ENCODE results near the gene RALGDS.

RALGDS gene

GRCh38 chr9:133120501-133121197 lies 391 bp downstream of the RALGDS start:
- peak overlapping the region; percentile 45 for H3K4me3 ChIP-seq (ENCODE audit: low read depth, low read length)

DNA sequence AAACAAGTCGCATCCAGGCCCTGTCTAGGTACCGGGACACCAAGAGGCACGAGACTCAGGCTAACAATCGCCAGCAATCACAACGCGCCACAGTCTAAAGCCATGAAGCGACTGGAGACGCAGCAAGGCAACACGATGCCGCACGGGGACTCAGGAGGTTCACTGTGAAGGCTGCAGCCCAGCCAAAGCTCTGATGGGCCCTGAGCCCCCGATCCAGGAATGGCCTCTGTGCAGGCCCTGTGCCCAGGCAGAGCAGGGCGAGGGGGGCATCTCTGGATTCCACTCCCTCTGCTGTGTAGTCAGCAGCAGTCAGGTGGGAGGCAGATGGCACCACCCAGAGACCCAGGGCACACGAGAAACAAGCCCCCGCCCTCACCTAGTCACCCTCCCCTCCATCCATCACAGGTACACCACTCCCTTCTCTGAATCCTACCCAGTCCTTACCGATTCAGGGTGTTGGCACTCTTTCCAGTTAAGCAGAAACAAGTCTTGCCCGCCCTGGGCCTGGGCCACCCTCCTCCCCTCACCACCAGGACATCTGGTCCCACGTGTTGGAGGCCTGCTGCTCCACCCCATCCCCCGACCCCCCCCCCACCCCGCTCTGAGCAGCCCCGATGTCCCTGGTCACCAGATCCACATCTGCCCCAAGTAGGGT lies 1.1 kb downstream of the RALGDS start:
- peak overlapping the region; percentile 45 for H3K4me3 ChIP-seq (ENCODE audit: low read depth, low read length)

DNA sequence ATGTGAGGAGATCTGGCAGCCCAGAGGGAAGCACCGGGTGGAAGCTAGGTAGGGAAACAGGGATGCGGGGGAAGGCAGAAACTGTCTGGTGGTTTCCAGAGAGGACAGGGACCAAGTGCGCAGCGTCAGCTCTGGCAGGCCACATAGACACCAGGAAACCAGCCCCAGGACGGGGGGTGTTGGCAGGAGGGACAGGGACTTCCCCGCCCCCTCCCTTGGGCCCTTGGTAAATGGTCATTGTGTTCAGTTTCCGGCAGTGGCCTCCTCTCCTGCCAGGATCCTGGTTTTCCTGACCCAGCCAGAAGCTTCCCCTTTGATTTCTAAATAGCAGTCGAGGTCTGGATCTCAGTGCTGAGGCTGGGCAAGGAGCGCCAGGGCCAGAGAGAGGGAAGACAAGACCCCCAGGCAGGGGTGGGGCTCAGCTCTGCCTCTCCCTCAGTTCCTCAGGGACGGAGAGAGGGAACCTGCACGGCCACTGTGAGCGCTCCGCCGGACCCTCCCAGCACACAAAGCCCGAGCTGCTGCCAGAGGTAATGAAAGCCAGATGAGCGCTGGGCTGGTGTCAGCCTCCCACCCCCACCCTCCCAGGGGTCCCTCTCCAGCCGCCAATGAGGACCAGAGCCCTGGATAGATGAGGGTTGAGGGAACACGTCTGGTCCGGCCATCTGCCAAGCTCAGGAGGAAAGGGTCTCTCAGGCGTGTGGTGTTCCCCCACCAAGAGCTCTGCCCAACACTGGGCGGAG lies 1.8 kb downstream of the RALGDS start:
- no peak overlapping the region for H3K4me3 ChIP-seq (ENCODE audit: low read depth, low read length)

DNA sequence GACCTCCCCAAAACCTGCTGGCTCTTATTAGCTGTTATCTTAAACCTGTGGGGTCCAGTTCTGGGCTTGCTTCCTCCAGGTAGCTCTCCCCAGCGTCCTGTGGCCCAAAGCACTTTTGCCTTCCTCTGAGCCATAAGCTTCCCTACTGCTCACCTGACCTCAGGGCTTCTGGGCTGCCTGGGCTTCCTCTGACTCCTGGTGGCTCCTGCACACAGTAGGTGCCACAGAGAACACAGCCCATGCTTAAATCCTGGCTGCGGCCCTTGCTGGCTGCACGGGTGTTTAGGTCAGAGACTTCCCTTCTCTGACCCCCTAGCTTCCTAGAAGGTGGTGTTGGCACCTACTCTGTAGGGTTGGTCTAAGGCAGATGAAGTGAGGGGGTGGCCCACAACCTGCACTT lies 2.5 kb downstream of the RALGDS start:
- no peak overlapping the region for H3K4me3 ChIP-seq (ENCODE audit: low read depth, low read length)

DNA sequence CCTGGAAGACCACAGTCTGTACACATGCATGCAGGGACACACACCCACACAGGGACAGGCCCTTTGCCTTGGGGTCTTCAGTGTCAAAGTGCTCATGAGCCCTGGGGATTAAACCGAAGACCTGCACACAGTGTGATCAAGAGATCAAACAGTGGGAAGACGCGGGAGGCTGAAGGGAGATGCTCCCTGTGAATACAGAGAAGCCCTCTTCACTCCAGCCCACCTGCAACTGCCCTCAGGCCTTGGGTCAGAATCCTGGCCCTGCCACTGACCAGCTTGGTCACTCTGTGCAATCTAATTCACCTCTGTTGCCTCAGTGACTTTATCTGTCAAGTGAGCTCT lies 2.9 kb downstream of the RALGDS start:
- no peak overlapping the region for H3K4me3 ChIP-seq (ENCODE audit: low read depth, low read length)

DNA sequence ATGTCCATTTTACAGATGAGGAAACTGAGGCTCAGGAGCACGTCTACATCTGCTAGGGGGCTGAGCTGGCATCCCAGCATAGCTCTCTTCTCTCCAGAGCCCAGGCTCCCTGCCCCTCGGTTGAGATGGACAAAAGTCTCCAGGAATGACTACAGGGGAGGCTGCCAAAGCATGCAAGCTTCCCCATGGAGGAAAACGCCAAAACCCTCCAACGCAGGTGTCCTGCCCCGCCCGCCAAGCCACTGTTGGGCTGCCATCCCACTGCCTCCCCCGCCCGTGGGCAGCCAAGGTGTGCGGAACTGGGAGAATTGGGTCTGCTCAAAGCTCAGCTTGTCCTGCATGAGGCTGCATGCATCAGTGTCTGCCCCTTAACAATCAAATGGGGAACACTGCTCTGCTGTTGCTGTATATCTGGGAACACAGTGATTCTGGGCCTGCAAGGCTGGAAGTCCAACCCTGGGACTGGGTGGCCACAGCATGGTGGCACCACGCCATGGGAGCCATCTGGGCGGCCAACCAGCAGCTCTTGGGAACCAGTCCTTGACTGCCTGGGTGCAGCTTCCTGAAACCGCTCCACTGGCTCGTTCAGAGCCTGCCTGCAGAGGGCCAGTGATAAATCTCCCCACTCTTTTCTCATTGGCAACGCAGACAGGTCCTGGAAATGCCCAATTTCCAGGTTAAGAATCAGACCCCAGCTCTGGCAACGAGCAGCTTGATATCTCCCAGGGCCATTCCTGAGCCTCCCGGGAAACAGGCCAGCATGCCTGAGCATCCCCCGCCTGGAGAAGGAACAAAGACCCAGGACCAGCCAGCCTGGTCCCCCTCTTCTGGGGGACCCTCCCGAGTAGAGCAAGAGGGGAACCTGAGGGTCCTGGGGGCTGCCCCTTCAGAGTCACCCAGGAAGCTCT lies 3.5 kb downstream of the RALGDS start:
- H3K4me3 ChIP-seq (ENCODE audit: low read depth, low read length), result no peak overlapping the region

DNA sequence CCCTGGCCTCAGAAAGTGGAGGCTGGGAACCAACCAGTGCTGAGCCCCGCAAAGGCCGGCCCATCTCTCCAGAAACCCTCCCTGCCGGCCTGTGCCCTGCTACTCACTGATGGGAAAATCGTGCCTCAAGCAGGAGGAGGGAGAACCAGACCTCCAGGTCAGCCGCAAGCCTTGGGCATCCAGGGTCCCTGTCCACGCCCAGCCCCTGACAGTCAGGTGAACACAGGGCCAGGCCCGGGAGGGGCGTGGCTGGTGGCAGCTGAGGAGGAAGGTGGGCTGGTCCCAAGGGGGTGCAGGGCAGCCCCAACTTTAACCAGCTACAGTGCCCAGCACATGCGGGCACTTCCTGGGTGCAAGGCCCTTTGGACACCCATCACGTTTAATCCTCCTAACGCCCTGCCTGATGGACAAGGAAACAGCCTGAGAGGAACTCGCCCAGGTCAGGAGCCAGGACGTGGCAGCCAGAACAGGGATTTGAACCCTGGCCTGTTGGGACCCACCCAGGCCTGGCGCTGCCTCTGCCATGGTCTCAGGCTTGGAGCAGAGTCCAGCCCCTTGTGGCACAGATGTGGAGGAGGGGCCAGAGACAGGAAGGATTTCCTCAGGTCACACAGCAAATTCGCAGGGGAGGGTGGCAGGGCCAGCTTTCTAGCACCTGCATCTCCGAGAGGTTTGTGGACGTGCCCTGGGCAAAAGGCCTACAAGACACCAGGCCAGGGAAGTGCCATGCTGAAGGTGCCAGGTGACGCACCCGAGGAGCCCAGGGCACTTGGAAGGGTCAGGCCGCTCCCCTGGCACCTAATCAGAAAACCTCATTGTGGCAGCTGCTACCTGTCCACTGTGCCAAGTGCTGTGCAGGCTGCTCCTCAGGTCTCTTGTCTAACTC lies 4.5 kb downstream of the RALGDS start:
- H3K4me3 ChIP-seq (ENCODE audit: low read depth, low read length), result no peak overlapping the region

DNA sequence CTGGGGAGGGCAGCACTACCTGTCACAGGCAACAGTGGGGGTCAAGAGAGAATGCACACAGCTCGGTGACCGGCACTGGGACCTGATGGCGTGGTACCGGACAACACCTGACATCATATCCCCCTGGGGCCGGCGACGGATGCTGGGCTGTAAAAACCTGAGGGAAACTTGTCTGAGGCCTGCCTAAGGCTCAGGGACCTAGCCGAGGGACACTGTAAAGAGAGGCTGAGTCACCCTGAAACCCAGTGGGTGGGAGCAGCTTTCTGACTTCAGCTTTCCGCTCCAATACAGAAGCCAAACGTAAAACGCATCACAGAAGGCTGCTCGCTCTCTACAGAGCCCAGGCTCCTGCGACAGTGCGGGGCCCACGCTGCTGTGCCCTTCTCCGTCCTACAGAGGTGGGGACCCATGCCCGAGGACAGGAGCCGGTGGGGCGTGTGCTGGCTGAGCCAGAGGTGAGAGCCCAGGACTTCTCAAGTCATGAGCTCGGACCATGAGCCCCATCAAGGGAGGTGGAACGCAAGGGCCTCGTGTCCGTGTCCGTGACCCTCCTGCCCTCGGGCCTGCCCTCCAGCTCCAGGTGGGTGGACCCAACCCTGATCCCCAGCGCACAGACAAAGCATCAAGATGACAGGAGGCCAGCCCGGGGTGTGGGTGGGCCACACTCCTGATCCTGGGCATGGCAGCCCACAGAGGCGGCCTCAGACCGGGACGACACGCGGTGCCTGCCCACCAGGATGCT lies 5.3 kb downstream of the RALGDS start:
- no peak overlapping the region for H3K4me3 ChIP-seq (ENCODE audit: low read depth, low read length)

DNA sequence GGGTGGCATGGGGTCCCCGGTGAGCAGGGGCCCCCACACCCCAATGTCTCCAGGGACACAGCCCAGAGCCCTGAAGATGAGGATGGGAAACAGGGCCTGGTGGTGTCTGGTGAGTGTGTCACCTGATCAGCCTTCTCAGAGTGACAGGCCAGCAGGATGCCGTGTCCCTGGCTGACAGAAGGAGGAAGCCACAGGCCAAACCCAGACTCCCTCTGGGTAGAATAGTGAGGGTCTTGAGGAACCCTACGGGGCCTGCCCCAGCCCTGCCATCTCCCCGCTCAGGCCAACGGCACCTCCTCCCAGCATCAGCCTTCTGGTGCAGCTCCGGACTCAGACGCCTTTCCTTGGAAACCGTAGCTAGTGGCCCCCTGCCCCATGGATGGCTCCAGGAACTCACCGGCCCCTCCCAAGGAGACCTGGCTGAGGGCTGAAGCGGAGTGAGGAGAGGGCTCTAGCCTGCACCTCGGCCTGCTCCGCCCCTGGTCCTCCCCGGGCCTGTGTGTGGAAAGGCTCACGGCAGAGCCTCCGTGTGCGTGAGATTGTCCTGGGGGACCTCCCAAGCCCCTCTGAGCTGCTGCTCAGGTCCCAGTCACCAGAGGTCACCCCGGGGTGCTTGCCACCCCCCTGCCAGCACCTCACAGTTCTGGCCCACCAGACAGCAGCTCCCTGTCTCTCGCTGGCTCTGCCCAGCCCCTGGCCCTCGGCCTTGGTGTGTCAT lies 6.0 kb downstream of the RALGDS start:
- H3K4me3 ChIP-seq (ENCODE audit: low read depth, low read length), result no peak overlapping the region

GRCh38 chr9:133113949-133114885 lies 6.8 kb downstream of the RALGDS start:
- H3K4me3 ChIP-seq (ENCODE audit: low read depth, low read length), result no peak overlapping the region

- H3K4me3 ChIP-seq (ENCODE audit: low read depth, low read length), result no peak overlapping the region
Measured at GRCh38 chr9:133113163-133113948, 7.7 kb downstream of the RALGDS start.

- no peak overlapping the region for H3K4me3 ChIP-seq (ENCODE audit: low read depth, low read length)
Measured at GRCh38 chr9:133112663-133113026, 8.4 kb downstream of the RALGDS start.

DNA sequence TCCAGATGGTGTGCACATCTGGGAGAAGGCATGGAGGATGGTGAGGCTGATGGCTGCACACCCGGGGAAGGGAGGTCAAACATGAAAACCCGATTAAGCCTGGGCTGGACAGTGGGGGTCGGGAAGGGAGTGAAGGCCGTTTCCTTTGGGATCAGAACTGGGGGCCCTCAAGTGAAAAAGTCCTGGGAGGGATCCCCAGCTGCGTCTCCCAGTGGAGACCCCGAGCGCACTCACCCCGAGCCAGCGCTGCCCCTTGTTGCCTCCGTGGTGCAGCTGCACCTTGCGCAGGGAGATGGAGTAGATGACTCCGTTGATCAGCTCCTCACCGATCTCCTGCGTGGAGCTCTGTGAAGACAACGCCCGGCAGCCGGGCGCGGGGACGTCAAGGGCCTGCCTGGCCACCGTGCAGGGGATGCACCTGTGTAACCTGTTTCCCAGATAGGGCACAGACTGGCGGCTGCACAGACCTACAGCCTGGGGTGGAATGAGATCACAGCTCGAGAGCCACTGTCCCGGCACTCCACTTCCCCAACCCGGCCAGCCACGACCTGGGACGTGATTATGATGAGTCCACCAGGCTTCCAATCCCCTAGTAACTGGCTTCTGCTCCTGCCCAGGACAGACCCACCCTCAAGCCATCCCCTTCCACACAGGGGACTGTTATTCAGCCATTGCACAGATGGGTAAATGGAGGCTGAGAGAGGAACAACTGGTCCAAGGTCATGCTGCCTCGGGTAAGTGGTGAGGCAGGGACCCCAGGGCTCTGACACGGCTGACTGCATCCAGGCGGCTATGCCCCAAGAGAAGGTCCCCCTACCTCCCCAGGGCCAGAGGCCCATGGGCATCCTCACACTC lies 9.0 kb downstream of the RALGDS start:
- H3K4me3 ChIP-seq (ENCODE audit: low read depth, low read length), result no peak overlapping the region

DNA sequence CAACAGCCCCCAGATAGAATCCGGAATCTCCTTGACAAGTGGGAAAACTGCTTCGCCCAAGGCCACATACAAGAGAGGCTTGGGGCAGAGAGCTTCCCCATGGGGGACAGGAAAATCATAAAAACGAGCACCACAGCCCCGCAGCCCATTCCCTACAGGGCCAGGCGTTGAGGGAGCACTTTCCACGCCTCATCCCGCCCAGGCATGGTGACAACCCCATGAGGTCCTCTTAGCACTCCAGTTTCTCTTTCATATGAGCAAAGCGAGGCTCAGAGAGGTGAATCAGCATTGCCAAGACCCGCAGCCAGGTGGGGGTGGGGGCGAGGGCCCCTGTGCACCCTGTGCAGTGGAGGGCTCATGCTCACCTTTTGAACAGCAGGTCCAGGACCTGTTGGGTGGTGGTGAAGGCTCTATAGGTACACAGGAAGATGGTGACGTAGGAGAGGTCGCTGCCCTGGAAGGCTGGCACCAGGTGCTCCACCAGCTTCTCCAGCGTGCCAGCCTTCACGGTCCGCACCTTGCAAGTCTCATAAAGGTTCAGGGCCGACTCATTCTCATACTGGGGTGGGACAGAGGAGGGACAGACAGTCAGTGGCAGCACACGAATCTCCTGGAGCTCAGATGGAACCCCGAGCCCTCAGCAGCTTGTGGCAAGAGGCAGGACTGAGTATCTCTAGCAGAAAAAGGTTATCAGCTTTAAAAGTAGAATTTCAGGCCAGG lies 10.9 kb downstream of the RALGDS start:
- no peak overlapping the region for H3K4me3 ChIP-seq (ENCODE audit: low read depth, low read length)

DNA sequence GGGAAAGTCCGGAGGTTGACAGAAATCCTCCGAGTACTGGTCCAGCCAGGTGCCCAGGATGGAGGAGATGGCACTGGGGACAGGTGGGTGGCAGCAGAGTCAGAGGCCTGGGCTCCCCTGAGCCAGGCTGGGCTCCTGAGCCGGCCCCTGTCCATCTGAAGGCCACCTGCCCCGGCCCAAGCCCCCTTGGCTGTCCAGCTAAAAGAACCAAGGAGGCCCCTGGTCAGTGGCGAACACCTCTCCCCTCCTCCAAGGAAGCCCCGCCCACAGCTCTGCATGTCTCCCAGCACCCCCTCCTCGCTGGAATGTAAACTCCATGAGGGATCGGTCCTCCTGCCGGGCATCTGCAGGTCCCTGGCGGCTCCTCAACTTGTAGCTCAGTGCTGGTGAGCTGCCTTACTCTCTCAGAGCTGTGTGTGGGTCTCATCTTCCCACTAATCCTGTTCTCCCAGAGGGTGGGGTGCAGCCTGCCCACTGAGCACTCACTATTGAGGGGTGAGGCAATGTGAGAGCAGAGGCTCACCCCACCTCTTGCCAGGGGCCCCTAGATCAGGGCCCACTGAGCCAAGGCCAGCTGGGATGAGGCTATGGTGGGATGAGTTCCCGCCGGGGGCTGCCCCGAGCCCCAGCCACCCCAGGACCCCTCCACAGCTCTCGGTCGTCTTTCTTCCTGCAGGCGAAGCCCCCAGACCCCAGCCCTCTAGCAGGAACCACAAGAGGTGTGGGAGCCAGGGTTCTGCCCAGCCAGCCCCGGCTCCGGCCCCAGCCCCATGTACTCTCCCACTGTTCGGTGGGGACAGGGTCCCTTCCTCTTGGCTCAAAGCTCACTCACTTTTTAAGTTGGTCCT lies 12.0 kb downstream of the RALGDS start:
- H3K4me3 ChIP-seq (ENCODE audit: low read depth, low read length), result no peak overlapping the region
